Endothelial cell of umbilical vein (primary cell): ENCODE results near the gene SLC25A18. TPM values are rescaled to one million over a fixed set of nuclear protein-coding genes. Genes with fewer than 3 reads are reported as not detected.

Experiments used
- BruUV-seq: library from RNA; stranded (reverse); fragments of 400-500 nt; replicated peaks from 2 replicates; lab custom pipeline; 2021; lab: Mats Ljungman, UMichigan
- CTCF ChIA-PET: fragments of 300-600, 350-600 bp; sonication (Branson Sonifier 250); formaldehyde crosslinking; loops from one replicate; lab custom pipeline; 2021; ENCODE audit warnings: antibody characterized with exemption, inconsistent platforms; lab: Charles Lee
- POLR2A ChIA-PET: fragments of 300-600, 350-600 bp; sonication (Branson Sonifier 250); formaldehyde crosslinking; loops from one replicate; lab custom pipeline; 2021; ENCODE audit warnings: antibody characterized with exemption, inconsistent platforms; lab: Charles Lee
- DNase-seq: peaks from one replicate; pipeline ENCODE4 v3.0.0-alpha.2; 2011; ENCODE audit warnings: low read depth, low spot score
- FAIRE-seq: peaks from 2 replicates; lab custom pipeline; 2011; peaks lifted over from hg19 to GRCh38; lab: Jason Lieb, UNC
- H2AFZ ChIP-seq: 2 replicates; pipeline ENCODE4 v1.6.0; 2012; ENCODE audit warnings: low read depth, low read length, control low read depth, inconsistent platforms
- H3K27ac ChIP-seq: 2 replicates; pipeline ENCODE4 v1.5.1; 2011; ENCODE audit warnings: low read depth, mild to moderate bottlenecking, control low read depth, low read length, moderate library complexity; ENCODE audit not compliant: insufficient read depth
- H3K27me3 ChIP-seq, 2 experiments: 2 replicates each; pipeline versions ENCODE4 v1.6.0 to v1.6.1; 2011; ENCODE audit warnings: low read length in 2 of 2, mixed read lengths in 1 of 2; ENCODE audit not compliant: control insufficient read depth in 2 of 2, insufficient read depth in 2 of 2
- H3K36me3 ChIP-seq, 2 experiments: 2 replicates in 1 of 2; 3 replicates in 1 of 2; pipeline ENCODE4 v1.5.1; 2011; ENCODE audit warnings: low read length in 2 of 2, mild to moderate bottlenecking in 1 of 2, moderate library complexity in 1 of 2; ENCODE audit not compliant: control insufficient read depth in 2 of 2, insufficient read depth in 2 of 2; ENCODE audit errors: extremely low read depth in 1 of 2
- H3K4me1 ChIP-seq: 3 replicates; pipeline ENCODE4 v1.5.1; 2011; ENCODE audit warnings: mild to moderate bottlenecking, low read length; ENCODE audit not compliant: control insufficient read depth, insufficient read depth; ENCODE audit errors: extremely low read depth
- H3K4me2 ChIP-seq: 2 replicates; pipeline ENCODE4 v1.6.1; 2011; ENCODE audit warnings: low read length, control low read depth, mixed read lengths; ENCODE audit not compliant: insufficient read depth
- H3K4me3 ChIP-seq, 3 experiments: fragments of 200-600 bp in 1 of 3; sonication (generic), shearing (Covaris generic) in 1 of 3; replicated peaks in 1 of 3; 2 replicates each; pipeline ENCODE4 v1.5.1; 2011 to 2016; ENCODE audit warnings: control low read depth in 3 of 3, low read length in 3 of 3, mild to moderate bottlenecking in 2 of 3, inconsistent platforms in 1 of 3, low read depth in 1 of 3, moderate library complexity in 1 of 3; ENCODE audit not compliant: insufficient read depth in 1 of 3
- H3K79me2 ChIP-seq: 2 replicates; pipeline ENCODE4 v1.6.0; 2012; ENCODE audit warnings: low read length, inconsistent platforms; ENCODE audit not compliant: control insufficient read depth, insufficient read depth
- H3K9ac ChIP-seq: replicated peaks from 2 replicates; pipeline ENCODE3; 2011; ENCODE audit warnings: low read length, control low read depth; ENCODE audit not compliant: insufficient read depth; ENCODE audit errors: extremely low read depth
- H3K9me1 ChIP-seq: replicated peaks from 3 replicates; pipeline ENCODE4 v1.6.0; 2011; ENCODE audit warnings: mild to moderate bottlenecking, low read length; ENCODE audit not compliant: control insufficient read depth, insufficient read depth; ENCODE audit errors: extremely low read depth
- H3K9me3 ChIP-seq: replicated peaks from 2 replicates; pipeline ENCODE4 v1.5.1; 2012; ENCODE audit warnings: low read length, inconsistent platforms; ENCODE audit not compliant: control insufficient read depth, insufficient read depth
- H4K20me1 ChIP-seq: replicated peaks from 2 replicates; pipeline ENCODE3; 2011; ENCODE audit warnings: mild to moderate bottlenecking, low read length; ENCODE audit not compliant: control insufficient read depth, insufficient read depth; ENCODE audit errors: extremely low read depth
- EZH2 ChIP-seq: IDR thresholded peaks from 2 replicates; pipeline ENCODE4 v1.6.1; 2012; ENCODE audit warnings: borderline replicate concordance, low read depth, mild to moderate bottlenecking, moderate library complexity, low read length, inconsistent platforms; ENCODE audit not compliant: severe bottlenecking
- FOS ChIP-seq: IDR thresholded peaks from 2 replicates; pipeline ENCODE4 v1.6.1; 2011; ENCODE audit warnings: mild to moderate bottlenecking, low read length, moderate library complexity, borderline replicate concordance; ENCODE audit not compliant: insufficient read depth
- GATA2 ChIP-seq: IDR thresholded peaks from 2 replicates; pipeline ENCODE4 v1.7.0; 2011; ENCODE audit warnings: low read depth, mild to moderate bottlenecking, moderate library complexity, mixed read lengths, low read length; ENCODE audit not compliant: insufficient read length, insufficient read depth
- JUN ChIP-seq: IDR thresholded peaks from 2 replicates; pipeline ENCODE4 v1.6.1; 2011; ENCODE audit warnings: borderline replicate concordance, low read depth; ENCODE audit not compliant: insufficient read length, insufficient read depth
- MAX ChIP-seq: IDR thresholded peaks from 2 replicates; pipeline ENCODE4 v1.6.1; 2011; ENCODE audit not compliant: insufficient read depth, insufficient read length
- MYC ChIP-seq: IDR thresholded peaks from one replicate; pipeline ENCODE4 v1.6.1; 2011; ENCODE audit warnings: mild to moderate bottlenecking, low read depth, low read length
- POLR2A ChIP-seq: IDR thresholded peaks from 2 replicates; pipeline ENCODE4 v1.6.1; 2012; ENCODE audit warnings: low read depth, mild to moderate bottlenecking, control low read depth, low read length
- dilution Hi-C: fragments of 300-500 bp; cut with MboI; formaldehyde crosslinking; loops from one replicate; pipeline ENCODE4 v1.15.0; 2019; ENCODE audit warnings: low sequenced_read_pairs; ENCODE audit not compliant: extremely low pct_ligation_motif_present
- intact Hi-C: fragments of 100-400 bp; cut with micrococcal nuclease; formaldehyde crosslinking; loops from one replicate; pipeline ENCODE4 v1.10.0; 2022
- polyA plus RNA-seq, 4 experiments: library from polyadenylated mRNA; depleted of rRNA in 3 of 4; stranded (reverse) in 3 of 4; unstranded in 1 of 4; fragments of >200 nt; gene quantifications; 2 replicates each; pipeline versions ENCODE4 v1.2.1 to v1.2.3, GENCODE V29; 2011 to 2012; ENCODE audit warnings: missing spikeins in 1 of 4
- total RNA-seq: library from RNA; stranded (reverse); gene quantifications from 2 replicates; pipeline ENCODE4 v1.2.3, GENCODE V29; 2021

SLC25A18 gene
- total and polyA plus RNA-seq, 2 donors (not counting 3 experiments of a cell fraction or from before 2014, with no cell fraction given) = not detected

- BruUV-seq = no TSS peak
- CTCF ChIA-PET = interaction anchor here (0.9 kb wide), 1 partner anchor 15 kb away, joined by 3 read pairs; no protein-coding TSS in a partner anchor
- POLR2A ChIA-PET = no interaction called here
- TF ChIP-seq POLR2A (no peak), GATA2 (no peak), FOS (no peak), EZH2 (no peak), MAX (no peak), MYC (no peak)
- H3K27ac ChIP-seq = no peak overlapping the region
- H4K20me1 ChIP-seq = peaks cover 2% of the 10 kb centered on the region
- dilution Hi-C loops (no loop called here), intact Hi-C loops (loop anchor here (2.0 kb wide), 1 partner anchor 36 kb away; no protein-coding TSS in a partner anchor)
- peaks cover 3 to 12% of the 10 kb centered on the region in 2 experiments for H3K36me3 ChIP-seq
- H3K27me3 ChIP-seq = no peaks in the 10 kb centered on the region
- FAIRE-seq (no peak), DNase-seq (no peak)
- no peaks in the 10 kb centered on the region for H3K9me3 ChIP-seq
- H2AFZ ChIP-seq = no peak overlapping the region
- no peak overlapping the region for H3K9ac ChIP-seq
- H3K79me2 ChIP-seq = peaks cover 11% of the 10 kb centered on the region
- H3K4me3 ChIP-seq = no peak overlapping the region
- no peaks in the 10 kb centered on the region for H3K4me1 ChIP-seq
- no peaks in the 10 kb centered on the region for H3K9me1 ChIP-seq
- H3K4me2 ChIP-seq = no peak overlapping the region
Measured at GRCh38 chr22:17606496-17606895, 43.2 kb downstream of the SLC25A18 start.

GRCh38 chr22:17607891-17608521 is 44.7 kb downstream of the SLC25A18 start:
- CTCF ChIA-PET = no interaction called here
- no peak overlapping the region for H3K9ac ChIP-seq
- H4K20me1 ChIP-seq = peaks cover 2% of the 10 kb centered on the region
- H3K9me1 ChIP-seq = no peaks in the 10 kb centered on the region
- no peak overlapping the region for H2AFZ ChIP-seq
- no TSS peak for BruUV-seq
- H3K4me2 ChIP-seq = no peak overlapping the region
- TF ChIP-seq FOS (no peak), JUN (no peak), GATA2 (no peak), MYC (no peak)
- H3K36me3 ChIP-seq = peaks cover 9 to 25% of the 10 kb centered on the region in 2 experiments
- no peaks in the 10 kb centered on the region for H3K4me1 ChIP-seq
- no peaks in the 10 kb centered on the region for H3K9me3 ChIP-seq
- no peak overlapping the region for H3K27ac ChIP-seq
- DNase-seq = no peak
- intact Hi-C loops = loop anchor here (2.0 kb wide), 1 partner anchor 37 kb away; no protein-coding TSS in a partner anchor
- POLR2A ChIA-PET = no interaction called here
- no peak for FAIRE-seq
- no peak overlapping the region for H3K4me3 ChIP-seq
- H3K27me3 ChIP-seq = no peaks in the 10 kb centered on the region
- dilution Hi-C loops = no loop called here
- H3K79me2 ChIP-seq = peaks cover 11% of the 10 kb centered on the region
